ENCODE results near the gene DEPP1.

Gene DEPP1

GRCh38 chr10:44948642-44949041, 30.0 kb downstream of the DEPP1 start:
- no peak overlapping the region for H3K4me3 ChIP-seq (ENCODE audit: low read depth, low read length)
- TF ChIP-seq, protein P1, sequence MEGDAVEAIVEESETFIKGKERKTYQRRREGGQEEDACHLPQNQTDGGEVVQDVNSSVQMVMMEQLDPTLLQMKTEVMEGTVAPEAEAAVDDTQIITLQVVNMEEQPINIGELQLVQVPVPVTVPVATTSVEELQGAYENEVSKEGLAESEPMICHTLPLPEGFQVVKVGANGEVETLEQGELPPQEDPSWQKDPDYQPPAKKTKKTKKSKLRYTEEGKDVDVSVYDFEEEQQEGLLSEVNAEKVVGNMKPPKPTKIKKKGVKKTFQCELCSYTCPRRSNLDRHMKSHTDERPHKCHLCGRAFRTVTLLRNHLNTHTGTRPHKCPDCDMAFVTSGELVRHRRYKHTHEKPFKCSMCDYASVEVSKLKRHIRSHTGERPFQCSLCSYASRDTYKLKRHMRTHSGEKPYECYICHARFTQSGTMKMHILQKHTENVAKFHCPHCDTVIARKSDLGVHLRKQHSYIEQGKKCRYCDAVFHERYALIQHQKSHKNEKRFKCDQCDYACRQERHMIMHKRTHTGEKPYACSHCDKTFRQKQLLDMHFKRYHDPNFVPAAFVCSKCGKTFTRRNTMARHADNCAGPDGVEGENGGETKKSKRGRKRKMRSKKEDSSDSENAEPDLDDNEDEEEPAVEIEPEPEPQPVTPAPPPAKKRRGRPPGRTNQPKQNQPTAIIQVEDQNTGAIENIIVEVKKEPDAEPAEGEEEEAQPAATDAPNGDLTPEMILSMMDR (IDR thresholded peaks at IDR 0.05; ENCODE audit: low read depth, low read length), result no peak

GRCh38 chr10:44947371-44948152, 31.0 kb downstream of the DEPP1 start:
- TF ChIP-seq, protein P1 (IDR thresholded peaks at IDR 0.05; ENCODE audit: low read depth, low read length), result no peak
- H3K4me3 ChIP-seq (ENCODE audit: low read depth, low read length), result no peak overlapping the region

DNA sequence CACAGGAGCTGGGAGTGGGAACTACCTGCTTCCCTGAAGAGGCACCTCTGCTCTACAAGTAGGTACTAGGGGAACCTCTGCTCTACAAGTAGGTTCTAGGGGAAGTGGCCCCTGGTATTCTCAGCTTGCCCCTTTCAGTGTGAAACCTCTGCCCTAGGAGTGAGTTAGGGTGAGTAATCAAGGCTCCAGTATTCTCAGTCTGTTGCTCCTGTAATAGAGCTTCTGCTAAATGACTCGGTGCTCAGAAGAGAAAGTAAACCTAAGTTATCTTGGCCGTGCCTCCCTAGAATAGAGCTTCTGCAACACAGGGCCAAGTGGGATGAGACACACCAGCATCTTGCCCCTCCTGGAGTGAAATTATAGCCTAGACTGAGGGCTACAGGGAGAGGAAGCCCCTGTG, 32.4 kb downstream of the DEPP1 start:
- TF ChIP-seq, protein P1 (IDR thresholded peaks at IDR 0.05; ENCODE audit: low read depth, low read length), result no peak
- no peak overlapping the region for H3K4me3 ChIP-seq (ENCODE audit: low read depth, low read length)

DNA sequence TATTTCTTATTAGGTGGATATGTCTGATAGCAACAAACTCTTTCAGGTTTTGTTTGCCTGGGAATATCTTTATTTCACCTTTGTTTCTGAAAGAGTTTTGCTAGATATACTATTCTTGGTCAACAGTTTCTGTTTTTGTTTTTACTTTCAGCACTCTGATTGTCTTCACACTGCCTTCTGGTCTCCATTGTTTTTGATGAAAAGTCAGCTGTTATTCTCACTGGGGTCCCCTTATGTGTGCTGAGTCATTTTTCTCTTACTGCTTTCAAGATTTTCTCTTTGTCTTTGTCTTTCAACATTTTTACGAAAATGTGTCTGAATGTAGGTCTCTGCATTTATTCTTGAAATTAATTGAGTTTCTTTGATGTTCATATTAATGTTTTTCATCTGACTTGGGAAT, 34.3 kb downstream of the DEPP1 start:
- H3K4me3 ChIP-seq (ENCODE audit: low read depth, low read length), result no peak overlapping the region
- TF ChIP-seq, protein P1 (IDR thresholded peaks at IDR 0.05; ENCODE audit: low read depth, low read length), result no peak

GRCh38 chr10:44939691-44940401, 38.8 kb downstream of the DEPP1 start:
- TF ChIP-seq, protein P1 (IDR thresholded peaks at IDR 0.05; ENCODE audit: low read depth, low read length), result no peak
- no peak overlapping the region for H3K4me3 ChIP-seq (ENCODE audit: low read depth, low read length)

GRCh38 chr10:44938956-44939355, 39.7 kb downstream of the DEPP1 start:
- H3K4me3 ChIP-seq (ENCODE audit: low read depth, low read length), result no peak overlapping the region
- TF ChIP-seq, protein P1 (IDR thresholded peaks at IDR 0.05; ENCODE audit: low read depth, low read length), result no peak
